HL-60/S4 treated with retinoic acid at 250 ng/mL for 4 days and 3 days (cell line): Measurements from ENCODE around the gene ECSIT.
"Not testable (repeated sequence)": the region's sequence is repeated elsewhere in the genome, so short reads cannot be mapped to it uniquely, and the experiment has no call there.

ENCODE experiments used
- in situ Hi-C: fragments of 300-500 bp; cut with MboI; formaldehyde crosslinking; loops from 2 replicates; pipeline ENCODE4 v1.7.0; 2022; ENCODE audit warnings: low sequenced_read_pairs

Gene ECSIT, protein sequence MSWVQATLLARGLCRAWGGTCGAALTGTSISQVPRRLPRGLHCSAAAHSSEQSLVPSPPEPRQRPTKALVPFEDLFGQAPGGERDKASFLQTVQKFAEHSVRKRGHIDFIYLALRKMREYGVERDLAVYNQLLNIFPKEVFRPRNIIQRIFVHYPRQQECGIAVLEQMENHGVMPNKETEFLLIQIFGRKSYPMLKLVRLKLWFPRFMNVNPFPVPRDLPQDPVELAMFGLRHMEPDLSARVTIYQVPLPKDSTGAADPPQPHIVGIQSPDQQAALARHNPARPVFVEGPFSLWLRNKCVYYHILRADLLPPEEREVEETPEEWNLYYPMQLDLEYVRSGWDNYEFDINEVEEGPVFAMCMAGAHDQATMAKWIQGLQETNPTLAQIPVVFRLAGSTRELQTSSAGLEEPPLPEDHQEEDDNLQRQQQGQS

DNA sequence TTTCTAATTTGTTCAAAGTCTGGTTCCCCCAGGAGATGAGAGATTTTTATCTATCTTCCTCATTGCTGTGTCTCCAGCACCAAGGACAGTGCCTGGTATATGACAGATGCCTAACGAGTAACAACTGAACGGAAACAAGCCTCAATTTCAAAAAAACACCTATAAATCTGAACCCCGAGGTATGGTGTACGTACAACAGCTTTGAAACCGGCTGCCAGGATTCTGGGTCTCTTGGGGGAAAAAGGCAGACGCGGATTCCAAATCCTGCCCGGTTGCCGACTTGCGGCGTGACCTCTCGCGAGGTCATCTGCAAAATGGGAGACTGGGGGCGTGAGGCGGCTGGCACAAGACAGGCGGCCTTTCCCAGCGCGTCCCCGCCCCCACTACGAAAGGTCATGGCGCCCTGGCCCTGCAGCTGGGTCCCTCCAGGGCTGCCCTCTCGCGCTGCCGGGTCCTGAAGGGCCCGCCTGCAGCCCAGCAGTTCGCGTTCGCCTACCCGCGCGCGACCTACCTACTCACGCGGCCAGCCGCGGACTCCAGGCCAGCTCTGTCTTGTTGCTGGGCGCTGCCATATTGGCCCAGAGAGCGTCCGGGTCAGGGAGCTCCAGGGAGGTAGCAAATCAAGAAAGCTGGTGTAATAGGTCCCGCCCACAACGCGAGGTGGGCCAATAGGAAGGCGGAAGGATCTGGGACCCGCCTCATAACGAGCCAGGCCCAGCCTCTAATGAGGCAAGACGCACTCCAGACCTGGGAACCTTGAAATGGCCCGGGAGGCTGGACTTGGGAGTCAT lies at the start of gene ECSIT:
Gene ECSIT, minus strand, starts transcription at position 584 of the 791 bp plus-strand sequence. CDS start 9,964 bp downstream, outside the sequence.
- in situ Hi-C loops: no loop called here

DNA sequence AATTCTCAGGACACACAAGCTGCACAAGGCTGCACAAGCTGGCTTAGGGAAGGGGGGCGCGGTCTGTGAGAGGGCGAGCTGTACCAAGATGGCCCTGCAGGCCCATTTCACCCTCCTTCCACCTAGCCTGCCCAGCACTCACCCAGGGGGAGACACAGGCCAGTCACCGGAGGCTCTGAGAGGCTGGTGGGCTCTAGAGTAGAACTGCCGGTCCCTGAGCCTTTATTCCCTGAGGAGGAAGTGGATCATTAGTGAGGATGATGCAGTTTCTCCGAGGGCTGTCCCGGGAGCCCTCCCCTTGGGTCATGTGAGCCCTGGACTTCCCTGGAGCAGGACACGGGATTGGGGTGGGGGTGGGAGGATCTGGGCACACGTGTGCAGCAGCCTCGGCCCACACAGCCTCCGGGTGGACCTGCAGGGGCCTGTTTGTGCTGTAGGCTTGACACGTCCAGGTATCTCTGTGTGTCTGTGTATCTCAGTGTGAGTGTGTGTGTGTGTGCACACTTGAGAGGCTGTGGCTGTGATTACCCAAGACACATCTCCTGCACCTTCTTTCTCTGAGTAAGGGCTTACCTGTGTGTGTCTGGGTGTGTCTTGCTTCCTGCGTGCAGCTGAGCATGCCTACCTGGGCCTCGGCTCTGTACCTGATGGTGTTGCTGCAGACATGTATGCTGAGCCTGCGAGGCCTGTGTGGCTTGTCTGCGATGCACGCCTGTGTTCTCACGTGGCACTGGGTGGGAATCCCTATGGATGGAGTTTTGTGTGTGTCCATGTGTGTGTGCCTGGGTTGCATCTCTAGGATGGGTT lies 48.7 kb upstream of the ECSIT start, which contains the start of gene ACP5:
Gene ACP5, minus strand, starts transcription at position 195 of the 807 bp plus-strand sequence. CDS start 328 bp downstream, outside the sequence.
- in situ Hi-C loops: no loop called here

DNA sequence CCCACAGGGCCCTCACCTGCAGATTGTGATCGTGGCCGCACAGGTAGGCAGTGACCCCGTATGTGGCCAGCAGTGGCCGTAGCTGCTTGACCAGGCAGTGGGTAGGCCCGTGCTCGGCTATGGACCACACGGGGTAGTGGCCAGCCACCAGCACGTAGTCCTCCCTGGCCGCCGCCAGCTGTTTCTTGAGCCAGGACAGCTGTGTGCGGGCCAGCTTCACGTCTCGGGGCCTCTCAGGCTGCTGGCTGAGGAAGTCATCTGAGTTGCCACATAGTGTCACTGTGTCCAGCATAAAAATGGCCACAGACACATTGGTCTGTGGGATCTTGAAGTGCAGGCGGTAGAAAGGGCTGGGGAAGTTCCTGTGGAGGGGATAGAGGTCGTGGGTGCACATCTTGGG lies 47.3 kb upstream of the ECSIT start:
- in situ Hi-C loops: no loop called here

DNA sequence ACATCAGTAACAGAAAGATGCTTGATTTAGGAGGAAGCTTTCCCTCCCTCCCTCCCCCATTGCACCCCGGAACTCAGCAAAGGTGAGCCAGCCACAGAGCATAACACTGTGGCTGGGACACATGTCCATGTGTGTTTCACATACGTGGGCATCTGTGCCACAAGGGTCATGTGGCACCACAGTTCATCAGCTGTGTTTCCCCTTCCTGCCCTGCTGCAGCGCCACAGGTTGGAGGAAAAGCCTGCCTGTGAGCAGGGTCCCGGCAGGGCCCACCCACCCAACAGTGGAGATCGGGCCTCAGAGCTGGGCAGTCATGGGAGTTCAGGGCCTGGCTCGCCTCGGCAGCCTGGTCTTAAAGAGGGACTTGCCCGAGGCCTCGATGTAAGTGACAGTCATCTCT lies 45.8 kb upstream of the ECSIT start:
- in situ Hi-C loops: no loop called here

DNA sequence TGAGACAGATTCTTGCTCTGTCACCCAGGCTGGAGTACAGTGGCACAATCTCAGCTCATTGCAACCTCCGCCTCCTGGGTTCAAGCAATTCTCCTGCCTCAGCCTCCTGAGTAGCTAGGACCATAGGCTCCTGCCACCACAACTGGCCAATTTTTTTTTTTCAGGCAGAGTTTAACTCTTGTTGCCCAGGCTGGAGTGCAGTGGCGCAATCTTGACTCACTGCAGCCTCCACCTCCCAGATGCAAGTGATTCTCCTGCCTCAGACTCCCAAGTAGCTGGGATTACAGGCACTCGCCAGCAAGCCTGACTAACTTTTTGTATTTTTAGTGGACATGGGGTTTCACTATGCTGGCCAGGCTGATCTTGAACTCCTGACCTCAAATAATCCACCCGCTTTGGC lies 44.8 kb upstream of the ECSIT start:
- in situ Hi-C loops: not testable (repeated sequence)

DNA sequence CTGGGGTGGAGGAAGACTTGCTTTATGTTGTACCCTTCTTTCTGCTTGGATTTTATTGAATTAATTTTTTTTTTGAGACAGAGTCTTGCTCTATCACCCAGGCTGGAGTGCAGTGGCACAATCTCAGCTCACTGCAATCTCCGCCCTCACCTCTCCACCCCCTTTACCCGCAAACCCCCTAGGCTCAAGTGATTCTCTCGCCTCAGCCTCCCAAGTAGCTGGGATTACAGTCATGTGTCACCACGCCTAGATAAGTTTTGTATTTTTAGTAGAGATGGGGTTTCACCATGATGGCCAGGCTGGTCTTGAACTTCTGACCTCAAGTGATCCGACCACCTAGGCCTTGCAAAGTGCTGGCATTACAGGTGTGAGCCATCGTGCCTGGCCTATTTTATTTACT lies 44.4 kb upstream of the ECSIT start:
- in situ Hi-C loops: not testable (repeated sequence)

DNA sequence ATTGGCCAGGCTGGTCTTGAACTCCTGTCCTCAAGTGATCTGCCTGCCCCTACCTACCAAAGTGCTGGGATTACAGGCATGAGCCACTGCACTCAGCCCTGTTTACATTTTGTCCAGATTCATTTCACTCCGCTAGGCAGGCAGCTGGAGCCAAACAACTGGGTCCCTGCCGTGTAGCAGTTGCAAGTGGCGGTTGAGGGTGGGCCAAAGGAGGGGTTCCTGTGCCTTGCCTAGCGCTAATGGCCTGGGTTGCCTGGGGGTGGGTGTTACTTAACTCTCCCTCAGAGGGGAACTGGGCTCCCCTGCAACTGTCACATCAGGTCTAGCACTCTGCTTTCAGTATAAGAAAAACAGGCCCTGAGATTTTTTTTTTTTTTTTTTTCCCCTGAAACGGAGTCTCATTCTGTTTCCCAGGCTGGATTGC lies 41.1 kb upstream of the ECSIT start:
- in situ Hi-C loops: no loop called here

DNA sequence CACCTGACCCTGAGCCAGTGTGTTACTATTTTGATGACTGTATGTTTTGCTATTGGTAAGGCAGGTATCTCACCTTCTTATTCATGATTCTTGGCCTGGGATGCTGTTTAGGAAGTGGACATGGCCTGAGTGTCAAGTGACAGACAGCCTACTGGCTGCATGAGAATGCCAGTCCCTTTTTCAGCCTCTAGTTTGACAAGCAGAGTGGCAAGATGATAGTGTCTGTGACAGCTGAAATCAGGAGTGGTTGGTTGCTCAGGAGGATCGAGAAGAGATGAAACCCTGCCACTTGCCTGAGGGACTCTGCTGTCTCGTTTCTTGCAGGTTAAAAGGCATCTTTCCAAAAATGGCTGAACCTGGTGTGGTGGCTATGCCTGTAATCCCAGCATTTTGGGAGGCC lies 37.2 kb upstream of the ECSIT start:
- in situ Hi-C loops: no loop called here

DNA sequence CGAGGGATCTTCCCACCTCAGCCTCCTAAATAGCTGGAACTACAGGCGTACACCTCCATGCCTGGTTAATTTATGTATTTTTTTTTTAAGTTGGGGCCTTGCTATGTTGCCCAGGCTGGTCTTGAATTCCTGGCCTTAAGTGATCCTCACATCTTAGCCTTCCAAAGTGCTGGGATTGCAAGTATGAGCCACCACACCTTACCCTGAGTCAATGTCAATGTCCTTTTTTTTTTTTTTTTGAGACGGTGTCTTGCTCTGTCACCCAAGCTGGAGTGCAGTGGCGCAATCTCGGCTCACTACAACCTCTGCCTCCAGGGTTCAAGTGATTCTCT lies 36.7 kb upstream of the ECSIT start:
- in situ Hi-C loops: not testable (repeated sequence)

DNA sequence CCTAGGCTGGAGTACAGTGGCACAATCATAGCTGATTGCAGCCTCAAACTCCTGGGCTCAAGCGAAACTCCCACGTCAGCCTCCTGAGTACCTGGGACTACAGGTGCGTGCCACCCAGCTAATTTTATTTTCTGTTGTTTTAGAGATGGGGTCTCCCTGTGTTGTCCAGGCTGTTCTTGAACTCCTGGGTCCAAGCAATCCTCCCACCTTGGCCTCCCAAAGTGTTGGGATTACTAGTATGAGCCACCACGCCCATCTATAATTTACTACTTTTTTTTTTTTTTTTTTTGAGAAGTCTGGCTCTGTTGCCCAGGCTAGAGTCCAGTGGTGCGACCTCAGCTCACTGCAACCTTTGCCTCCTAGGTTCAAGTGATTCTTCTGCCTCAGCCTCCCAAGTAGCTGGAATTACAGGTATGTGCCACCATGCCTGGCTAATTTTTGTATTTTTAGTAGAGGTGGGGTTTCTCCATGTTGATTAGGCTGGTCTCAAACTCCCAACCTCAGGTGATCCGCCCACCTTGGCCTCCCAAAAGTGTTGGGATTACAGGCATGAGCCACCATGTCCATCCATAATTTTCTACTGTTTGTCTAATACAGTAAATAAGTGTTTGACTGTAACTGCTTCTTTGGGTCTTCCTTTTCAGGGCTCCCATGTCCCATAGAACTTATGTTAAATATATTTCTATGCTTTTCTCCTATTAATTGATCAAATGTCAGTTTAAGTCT lies 35.3 kb upstream of the ECSIT start:
- in situ Hi-C loops: not testable (repeated sequence)

DNA sequence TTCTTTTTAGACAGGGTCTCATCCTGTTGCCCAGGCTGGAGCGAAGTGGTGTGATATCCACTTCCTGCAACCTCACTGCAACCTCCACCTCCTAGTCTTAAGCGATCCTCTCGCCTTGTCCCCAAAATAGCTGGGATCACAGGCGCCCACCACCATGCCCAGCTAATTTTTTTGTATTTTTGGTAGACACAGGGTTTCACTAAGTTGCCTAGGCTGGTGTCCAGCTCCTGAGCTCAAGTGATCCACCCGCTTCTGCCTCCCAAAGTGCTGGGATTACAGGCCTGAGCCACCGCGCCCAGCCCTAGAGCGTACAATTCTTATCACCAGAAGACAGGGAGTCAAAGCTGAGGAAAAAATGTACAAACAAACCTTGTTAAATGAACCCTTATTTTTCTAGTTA lies 34.6 kb upstream of the ECSIT start:
- in situ Hi-C loops: no loop called here

DNA sequence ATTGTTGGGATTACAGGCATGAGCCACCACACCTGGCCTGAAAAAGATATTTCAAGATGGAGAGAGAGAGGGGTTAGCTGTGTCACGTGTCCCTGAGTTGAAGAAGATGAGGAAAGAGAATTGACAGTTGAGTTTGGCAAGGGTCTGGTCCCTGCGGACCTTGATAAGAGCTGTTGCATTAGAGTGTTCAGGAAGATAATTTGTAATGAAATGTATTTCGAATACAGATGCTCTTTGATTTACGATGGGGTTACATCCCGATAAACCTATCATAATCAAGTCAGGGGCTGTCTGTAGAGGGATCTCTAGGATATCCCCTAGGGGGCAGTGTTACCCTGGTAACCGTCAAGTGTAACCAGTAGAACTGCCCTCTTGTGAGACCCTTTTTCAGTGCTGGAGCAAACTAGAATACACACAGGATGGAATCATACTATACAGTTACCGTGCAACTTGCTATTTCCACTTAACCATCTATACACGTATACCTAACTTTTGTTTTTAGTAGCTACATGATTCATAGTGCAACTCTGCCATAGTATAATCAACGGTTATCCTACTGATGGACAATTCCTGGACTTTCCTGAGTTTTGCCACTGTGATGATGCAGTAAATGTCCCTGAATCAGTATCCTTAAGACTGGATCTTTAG lies 31.6 kb upstream of the ECSIT start:
- in situ Hi-C loops: no loop called here

DNA sequence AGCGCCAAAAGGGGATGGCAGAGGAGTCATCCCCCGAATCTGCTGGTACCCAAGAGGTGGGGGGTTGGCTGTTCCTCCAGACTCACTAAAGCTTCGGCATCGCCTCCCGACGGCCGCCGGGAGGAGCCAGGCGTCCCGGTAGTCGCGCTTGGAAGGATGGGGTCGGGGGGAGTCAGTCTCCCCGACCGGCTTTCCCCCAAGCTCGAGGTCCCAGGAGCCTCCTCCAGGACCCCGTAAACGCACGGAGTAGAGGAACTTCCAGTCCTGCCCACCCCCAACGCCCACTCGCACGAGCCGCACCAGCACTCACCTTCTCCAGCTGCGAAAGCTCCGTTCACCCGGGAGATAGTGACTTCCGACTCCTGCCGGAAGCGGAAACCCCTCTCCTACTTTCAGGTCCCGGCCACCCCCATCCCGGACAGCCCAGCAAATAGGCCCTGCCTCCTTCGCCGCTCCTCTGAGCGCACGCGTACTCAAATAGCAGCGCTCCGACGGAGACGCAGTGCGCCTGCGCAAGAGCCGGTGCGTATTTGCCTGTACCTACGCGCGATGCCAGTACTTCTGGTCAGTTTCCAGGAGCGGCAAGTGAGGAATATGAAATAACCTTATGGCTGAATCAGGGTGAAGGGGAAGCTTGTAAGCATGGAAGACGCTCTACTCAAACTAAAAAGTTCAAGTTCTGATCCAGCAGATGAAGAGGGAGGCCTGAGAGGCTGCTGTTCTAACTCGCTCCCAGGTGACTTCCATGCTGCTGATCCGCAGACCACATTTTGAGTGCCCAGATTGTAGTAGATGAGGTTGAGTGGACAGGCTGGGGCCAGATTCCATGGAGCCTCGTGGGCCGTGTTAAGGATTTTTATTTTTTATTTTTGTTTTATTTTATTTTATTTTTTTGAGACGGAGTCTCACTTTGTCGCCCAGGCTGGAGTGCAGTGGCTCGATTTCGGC lies 30.2 kb upstream of the ECSIT start, which contains the start of gene ELOF1:
Gene ELOF1, minus strand, starts transcription at position 350 of the 948 bp plus-strand sequence. CDS start 4,883 bp downstream, outside the sequence.
- in situ Hi-C loops: no loop called here

DNA sequence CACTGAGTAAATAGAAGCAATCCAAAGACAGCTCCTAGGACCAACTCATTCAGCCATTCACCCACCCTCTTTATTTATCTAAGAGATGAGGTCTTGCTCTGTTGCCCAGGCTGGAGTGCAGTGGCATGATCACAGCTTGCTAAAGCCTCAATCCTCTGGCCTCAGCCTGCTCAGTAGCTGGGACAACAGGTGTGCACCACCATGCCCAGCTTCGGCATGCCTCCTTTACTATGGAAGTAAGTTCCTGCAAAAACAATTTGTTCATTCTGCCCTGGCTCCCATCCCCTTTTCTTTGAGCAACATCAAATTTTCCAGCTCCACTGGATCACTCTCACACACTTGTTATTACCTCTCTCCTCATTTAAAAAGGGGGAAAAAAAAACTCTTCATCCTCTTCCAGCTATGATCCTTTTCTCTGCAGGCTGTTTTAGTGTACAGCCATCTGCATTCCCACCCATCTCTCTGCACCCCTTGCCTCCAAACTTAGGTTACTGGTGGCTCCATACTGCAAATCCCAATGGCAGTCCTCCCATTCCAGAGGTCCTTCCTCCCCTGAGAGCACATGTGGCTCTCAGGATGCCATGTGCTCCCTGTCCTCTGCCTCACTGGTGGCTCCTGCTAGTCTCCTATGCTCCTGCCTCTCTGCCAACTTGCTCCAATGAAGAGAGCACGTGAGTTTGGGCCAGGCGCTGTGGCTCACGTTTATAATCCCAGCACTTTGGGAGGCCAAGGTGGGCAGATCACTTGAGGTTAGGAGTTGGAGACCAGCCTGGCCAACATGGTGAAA lies 27.9 kb upstream of the ECSIT start:
- in situ Hi-C loops: no loop called here

DNA sequence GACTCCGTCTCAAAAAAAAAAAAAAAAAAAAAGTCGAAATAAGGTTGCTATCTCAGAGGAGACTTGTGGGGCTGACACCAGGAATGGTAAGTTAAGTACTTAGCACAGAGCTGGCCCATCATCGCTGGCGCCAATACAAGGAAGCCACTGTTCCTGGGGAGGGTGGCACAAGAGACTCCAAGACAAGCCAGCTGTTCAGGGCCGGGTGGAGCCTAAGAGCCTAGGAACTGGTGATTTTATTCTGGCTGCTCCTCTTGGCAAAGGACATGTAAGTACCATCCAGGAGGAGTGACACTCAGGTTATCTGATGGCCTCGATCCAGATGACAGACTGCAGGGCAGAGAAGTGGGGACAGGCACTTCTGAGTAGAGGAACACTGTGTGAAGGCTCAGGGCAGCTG lies 26.3 kb upstream of the ECSIT start:
- in situ Hi-C loops: no loop called here

DNA sequence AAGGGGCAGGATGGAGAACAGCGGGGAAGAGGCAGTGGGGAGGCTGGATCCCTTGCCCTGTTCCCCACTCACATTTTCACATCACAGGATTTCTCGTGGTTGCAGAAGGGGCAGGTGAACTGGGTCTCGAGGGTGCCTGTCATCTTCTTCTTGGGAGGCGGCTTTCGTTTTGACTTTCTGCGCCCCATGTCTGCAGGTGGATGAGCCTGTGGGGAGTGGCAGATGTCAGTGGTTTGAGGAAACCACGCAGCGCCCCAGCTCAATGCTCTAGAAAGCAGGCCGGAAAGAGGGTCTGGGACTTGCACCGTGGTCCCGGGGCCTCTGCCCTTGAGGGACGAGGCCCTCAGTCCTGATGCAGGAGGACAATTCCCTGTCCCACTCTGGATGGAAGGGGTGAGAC lies 25.2 kb upstream of the ECSIT start:
- in situ Hi-C loops: no loop called here

DNA sequence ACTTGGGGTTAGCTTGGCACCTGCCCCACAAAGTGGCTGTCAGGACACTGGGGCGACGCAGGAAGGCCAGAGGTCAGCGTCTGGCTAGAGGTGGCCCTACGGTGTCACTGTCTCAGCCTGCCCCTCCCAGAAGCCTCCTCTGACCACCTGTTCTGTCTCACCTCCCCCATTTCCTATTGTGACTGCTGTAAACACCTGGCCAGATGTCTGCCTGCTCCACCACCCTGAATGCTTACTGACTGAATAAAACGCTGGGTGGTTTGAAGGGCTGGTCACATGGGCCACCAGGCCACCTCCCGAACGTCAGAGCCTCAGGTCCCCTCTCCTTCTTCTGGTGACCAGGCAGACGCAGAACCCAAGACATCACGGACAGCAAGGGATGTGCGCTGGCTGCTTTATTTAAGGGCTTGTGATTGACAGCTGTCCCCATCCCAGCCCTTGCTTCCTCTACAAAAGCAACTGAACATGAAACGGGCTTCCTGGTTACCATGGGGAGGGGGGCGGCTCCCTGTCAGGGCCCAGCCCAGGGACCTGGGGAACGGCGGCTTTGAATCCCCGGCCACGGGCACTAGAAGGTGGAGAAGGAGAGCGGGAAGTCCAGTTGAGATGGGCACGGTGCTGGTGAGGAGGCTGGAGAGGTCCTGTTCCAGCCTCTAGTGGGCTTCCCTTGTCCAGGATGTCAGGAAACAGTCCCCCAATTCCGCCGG lies 23.9 kb upstream of the ECSIT start:
- in situ Hi-C loops: no loop called here
